Measurements from ENCODE around the gene CSK.

Gene CSK

DNA sequence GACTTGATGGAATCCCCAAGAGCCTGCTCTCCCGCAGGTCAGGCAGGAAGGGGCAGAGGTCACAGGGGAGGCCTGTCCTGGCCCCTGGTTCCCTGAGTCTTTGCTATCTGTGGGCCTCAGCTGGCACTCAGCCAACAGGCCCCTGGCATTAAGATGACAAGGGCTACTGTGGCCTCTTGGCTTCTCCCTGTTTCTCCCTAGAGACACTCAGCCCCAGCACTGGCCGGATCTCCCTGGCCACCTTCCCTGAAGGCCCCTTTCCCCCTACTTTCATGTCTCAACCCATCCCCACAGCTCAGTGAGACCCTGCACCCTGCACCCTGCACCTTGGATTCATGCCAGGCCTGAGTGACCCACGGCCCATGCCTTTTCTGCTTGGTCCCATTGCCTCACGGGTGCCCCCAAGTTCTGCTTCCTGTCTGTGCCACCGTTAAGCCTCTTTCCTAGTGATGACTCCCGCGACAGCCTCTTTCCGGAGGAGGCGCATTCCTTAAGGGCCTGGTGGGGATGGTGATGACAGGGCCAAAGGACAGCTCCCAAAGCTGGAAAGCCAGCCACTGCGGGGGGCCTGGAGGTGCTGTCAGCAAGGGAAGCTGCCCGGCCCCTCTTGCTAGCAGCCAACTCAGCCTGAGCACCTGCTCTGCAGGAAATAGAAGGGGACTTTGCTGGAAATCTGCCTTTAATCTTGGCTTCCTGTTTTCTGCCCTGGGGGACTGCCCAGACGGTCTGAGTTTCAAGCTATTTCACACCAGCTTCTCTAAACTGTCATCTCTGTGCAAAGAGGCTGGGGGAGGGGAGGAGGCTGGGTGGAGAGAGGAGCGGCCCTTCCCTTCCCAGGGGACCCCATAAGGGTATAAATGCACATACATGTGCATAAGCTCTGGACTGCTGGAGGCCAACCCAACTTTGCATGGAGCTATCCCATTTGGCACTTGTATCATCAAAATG is 4.8 kb upstream of the CSK start:
- Histone ChIP-seq H3K4me1 (ENCODE audit: insufficient read depth, low read length) (peaks cover 60% of the 10 kb centered on the region), H3K9ac (ENCODE audit: low read depth, low read length) (peak overlapping the region; percentile 52), H3K4me3 (ENCODE audit: low read depth in 1 of 2, low read length in 2 of 2) (peak overlapping the region in 1 of 2 experiments; percentile 17; a peak in 1 of 4 replicates)

DNA sequence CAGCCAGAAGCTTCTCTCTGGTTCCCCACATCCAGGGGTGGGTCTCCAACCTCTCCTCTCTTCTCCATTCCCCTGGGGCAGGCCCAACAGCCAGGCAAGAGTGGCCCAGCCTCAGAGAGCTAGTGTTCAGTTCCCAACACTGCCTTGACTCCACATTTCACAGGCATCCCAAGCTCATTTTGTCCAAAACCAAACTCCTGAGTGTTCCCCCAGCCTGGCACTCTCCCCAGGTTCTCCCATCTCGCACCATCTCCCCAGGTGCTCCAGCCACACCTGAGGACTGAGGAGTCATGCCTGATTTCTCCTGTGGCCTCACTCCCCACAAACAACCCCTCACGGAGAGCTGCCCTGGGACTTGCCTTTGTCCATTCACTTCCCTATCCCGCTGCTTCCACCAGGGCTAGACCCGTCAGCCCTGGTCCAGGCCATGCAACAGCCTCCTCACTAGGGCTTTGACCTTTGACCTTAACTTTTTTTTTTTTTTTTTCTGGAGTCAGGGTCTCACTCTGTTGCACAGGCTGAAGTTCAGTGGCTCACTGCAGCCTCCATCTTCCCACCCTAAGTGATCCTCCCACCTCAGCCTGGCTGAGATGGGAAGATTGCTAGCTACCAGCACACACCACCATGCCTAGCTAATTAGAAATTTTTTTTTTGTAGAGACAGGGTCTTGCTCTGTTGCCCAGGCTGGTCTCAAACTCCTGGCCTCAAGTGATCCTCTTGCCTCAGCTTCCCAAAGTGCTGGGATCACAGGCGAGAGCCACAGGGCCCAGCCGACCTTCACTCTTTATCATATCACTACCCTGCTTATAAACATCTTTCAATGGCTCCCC is 3.9 kb upstream of the CSK start:
- Histone ChIP-seq H3K79me2 (ENCODE audit: insufficient read depth, low read length) (peaks cover 15% of the 10 kb centered on the region), H3K27me3 (ENCODE audit: insufficient read depth, low read length, poor library complexity) (no peaks in the 10 kb centered on the region), H3K9me3 (ENCODE audit: insufficient read depth, low read length, severe bottlenecking) (no peaks in the 10 kb centered on the region), H3K4me2 (ENCODE audit: insufficient read depth, low read length) (peak overlapping the region; percentile 48), H4K20me1 (ENCODE audit: insufficient read depth, low read length) (peaks cover 13% of the 10 kb centered on the region), H3K4me1 (ENCODE audit: insufficient read depth, low read length) (peaks cover 64% of the 10 kb centered on the region), H3K9ac (ENCODE audit: low read depth, low read length) (peak overlapping the region; percentile 52), H3K27ac (ENCODE audit: low read length) (peak overlapping the region; percentile 95), H2AFZ (ENCODE audit: low read depth, low read length) (no peak overlapping the region), H3K4me3 (ENCODE audit: low read depth in 1 of 2, low read length in 2 of 2) (no peak overlapping the region; a peak in 1 of 4 replicates), H3K36me3 (ENCODE audit: insufficient read depth, low read length) (no peaks in the 10 kb centered on the region; the same call in 1 of the 2 replicates)
- DNase-seq (no peak), ATAC-seq (ENCODE audit: insufficient read depth, low read depth) (peak; percentile 10; the same call in 2 of the 3 replicates)
- TF ChIP-seq, protein P1, sequence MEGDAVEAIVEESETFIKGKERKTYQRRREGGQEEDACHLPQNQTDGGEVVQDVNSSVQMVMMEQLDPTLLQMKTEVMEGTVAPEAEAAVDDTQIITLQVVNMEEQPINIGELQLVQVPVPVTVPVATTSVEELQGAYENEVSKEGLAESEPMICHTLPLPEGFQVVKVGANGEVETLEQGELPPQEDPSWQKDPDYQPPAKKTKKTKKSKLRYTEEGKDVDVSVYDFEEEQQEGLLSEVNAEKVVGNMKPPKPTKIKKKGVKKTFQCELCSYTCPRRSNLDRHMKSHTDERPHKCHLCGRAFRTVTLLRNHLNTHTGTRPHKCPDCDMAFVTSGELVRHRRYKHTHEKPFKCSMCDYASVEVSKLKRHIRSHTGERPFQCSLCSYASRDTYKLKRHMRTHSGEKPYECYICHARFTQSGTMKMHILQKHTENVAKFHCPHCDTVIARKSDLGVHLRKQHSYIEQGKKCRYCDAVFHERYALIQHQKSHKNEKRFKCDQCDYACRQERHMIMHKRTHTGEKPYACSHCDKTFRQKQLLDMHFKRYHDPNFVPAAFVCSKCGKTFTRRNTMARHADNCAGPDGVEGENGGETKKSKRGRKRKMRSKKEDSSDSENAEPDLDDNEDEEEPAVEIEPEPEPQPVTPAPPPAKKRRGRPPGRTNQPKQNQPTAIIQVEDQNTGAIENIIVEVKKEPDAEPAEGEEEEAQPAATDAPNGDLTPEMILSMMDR (IDR thresholded peaks at IDR 0.05; ENCODE audit: borderline replicate concordance, extremely low read depth, low read length, poor library complexity, severe bottlenecking) = no peak
- no peak for TF ChIP-seq EZH2 (IDR thresholded peaks at IDR 0.05; ENCODE audit: borderline replicate concordance, low read depth, low read length, severe bottlenecking)

More for the DNA sequence above, 4.8 kb upstream of the CSK start:
- ATAC-seq (ENCODE audit: insufficient read depth, low read depth) (peak; percentile 78), DNase-seq (peak; percentile 82)
- H3K36me3 ChIP-seq (ENCODE audit: insufficient read depth, low read length) = no peaks in the 10 kb centered on the region
- TF ChIP-seq, protein P1 (IDR thresholded peaks at IDR 0.05; ENCODE audit: borderline replicate concordance, extremely low read depth, low read length, poor library complexity, severe bottlenecking) = no peak
- TF ChIP-seq EZH2 (IDR thresholded peaks at IDR 0.05; ENCODE audit: borderline replicate concordance, low read depth, low read length, severe bottlenecking) = no peak
- H3K27me3 ChIP-seq (ENCODE audit: insufficient read depth, low read length, poor library complexity) = no peaks in the 10 kb centered on the region
- no peaks in the 10 kb centered on the region for H3K9me3 ChIP-seq (ENCODE audit: insufficient read depth, low read length, severe bottlenecking)
- H3K4me2 ChIP-seq (ENCODE audit: insufficient read depth, low read length) = peak overlapping the region; percentile 48
- peaks cover 8% of the 10 kb centered on the region; the same call in 1 of the 2 replicates for H4K20me1 ChIP-seq (ENCODE audit: insufficient read depth, low read length)
- H3K79me2 ChIP-seq (ENCODE audit: insufficient read depth, low read length) = peaks cover 6% of the 10 kb centered on the region
- H3K27ac ChIP-seq (ENCODE audit: low read length) = peak overlapping the region; percentile 95
- peak overlapping the region; percentile 41; the same call in 1 of the 2 replicates for H2AFZ ChIP-seq (ENCODE audit: low read depth, low read length)

DNA sequence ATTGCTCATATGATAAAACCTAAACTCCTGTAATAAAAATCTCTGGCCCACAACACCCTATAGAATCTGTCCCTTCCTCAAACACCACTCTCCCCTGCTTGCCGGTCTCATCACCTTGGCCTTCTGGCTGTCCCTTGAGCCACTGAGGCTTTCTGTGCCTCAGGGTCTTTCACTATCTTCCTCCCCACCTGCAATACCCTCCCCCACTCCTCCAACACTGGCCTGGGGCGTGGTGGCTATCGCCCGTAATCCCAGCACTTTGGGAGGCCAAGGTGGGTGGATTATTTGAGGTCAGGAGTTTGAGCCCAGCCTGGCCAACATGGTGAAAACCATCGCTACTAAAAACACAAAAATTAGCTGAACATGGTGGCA is 3.3 kb upstream of the CSK start:
- Histone ChIP-seq H3K4me2 (ENCODE audit: insufficient read depth, low read length) (no peak overlapping the region), H3K27me3 (ENCODE audit: insufficient read depth, low read length, poor library complexity) (no peaks in the 10 kb centered on the region), H4K20me1 (ENCODE audit: insufficient read depth, low read length) (peaks cover 19% of the 10 kb centered on the region), H3K36me3 (ENCODE audit: insufficient read depth, low read length) (peaks cover 2% of the 10 kb centered on the region; the same call in 1 of the 2 replicates), H3K9ac (ENCODE audit: low read depth, low read length) (no peak overlapping the region), H3K79me2 (ENCODE audit: insufficient read depth, low read length) (peaks cover 21% of the 10 kb centered on the region), H3K4me3 (ENCODE audit: low read depth in 1 of 2, low read length in 2 of 2) (no peak overlapping the region), H3K4me1 (ENCODE audit: insufficient read depth, low read length) (peaks cover 70% of the 10 kb centered on the region), H3K27ac (ENCODE audit: low read length) (peak overlapping the region; percentile 95), H3K9me3 (ENCODE audit: insufficient read depth, low read length, severe bottlenecking) (no peaks in the 10 kb centered on the region), H2AFZ (ENCODE audit: low read depth, low read length) (no peak overlapping the region)
- TF ChIP-seq, protein P1 (IDR thresholded peaks at IDR 0.05; ENCODE audit: borderline replicate concordance, extremely low read depth, low read length, poor library complexity, severe bottlenecking) = no peak
- TF ChIP-seq EZH2 (IDR thresholded peaks at IDR 0.05; ENCODE audit: borderline replicate concordance, low read depth, low read length, severe bottlenecking) = no peak
- ATAC-seq (ENCODE audit: insufficient read depth, low read depth) (no peak), DNase-seq (no peak)

All from DND-41 (cell line).